Esophagus squamous epithelium (tissue), 4 donors: ENCODE results near the gene CCDC80.

Source experiments
- POLR2A ChIP-seq, 4 donors: fragments of 450-650 bp; IDR thresholded peaks; one replicate each; pipeline ENCODE4 v1.6.1; 2017; ENCODE audit warnings: antibody characterized with exemption in 4 of 4, mild to moderate bottlenecking in 4 of 4, moderate library complexity in 3 of 4
- TF ChIP-seq, protein P1 (sequence below), 6 experiments: fragments of 450-650 bp in 4 of 6; fragments of 200-600 bp in 2 of 6; sonication (generic) in 2 of 6; IDR thresholded peaks; one replicate each; pipeline ENCODE4 v1.5.1; 2016 to 2019; ENCODE audit warnings: antibody characterized with exemption in 6 of 6, mild to moderate bottlenecking in 4 of 6, moderate library complexity in 4 of 6

DNA sequence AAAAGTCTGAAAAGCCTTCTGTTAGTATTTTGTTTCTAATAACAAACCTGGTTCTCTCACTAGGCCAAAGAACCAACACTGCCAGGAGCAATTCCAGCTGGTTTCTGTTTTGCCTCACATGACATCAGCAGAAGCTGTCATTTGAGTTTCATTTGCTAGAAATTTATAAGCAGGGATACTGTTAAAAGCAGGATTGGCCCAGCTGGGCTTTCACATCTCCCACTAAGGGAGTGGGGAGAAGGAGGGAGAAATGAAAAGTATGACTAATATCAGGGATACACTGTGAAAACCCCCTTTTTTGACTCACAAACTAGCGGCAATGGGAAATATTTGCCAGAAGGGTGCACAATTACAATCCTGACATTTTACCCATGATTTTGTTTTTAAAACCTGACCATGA, 5.3 kb downstream of the CCDC80 start:
- no peak for TF ChIP-seq POLR2A (IDR thresholded peaks at IDR 0.05)
- TF ChIP-seq, protein P1, sequence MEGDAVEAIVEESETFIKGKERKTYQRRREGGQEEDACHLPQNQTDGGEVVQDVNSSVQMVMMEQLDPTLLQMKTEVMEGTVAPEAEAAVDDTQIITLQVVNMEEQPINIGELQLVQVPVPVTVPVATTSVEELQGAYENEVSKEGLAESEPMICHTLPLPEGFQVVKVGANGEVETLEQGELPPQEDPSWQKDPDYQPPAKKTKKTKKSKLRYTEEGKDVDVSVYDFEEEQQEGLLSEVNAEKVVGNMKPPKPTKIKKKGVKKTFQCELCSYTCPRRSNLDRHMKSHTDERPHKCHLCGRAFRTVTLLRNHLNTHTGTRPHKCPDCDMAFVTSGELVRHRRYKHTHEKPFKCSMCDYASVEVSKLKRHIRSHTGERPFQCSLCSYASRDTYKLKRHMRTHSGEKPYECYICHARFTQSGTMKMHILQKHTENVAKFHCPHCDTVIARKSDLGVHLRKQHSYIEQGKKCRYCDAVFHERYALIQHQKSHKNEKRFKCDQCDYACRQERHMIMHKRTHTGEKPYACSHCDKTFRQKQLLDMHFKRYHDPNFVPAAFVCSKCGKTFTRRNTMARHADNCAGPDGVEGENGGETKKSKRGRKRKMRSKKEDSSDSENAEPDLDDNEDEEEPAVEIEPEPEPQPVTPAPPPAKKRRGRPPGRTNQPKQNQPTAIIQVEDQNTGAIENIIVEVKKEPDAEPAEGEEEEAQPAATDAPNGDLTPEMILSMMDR (IDR thresholded peaks at IDR 0.05), result no peak
